ENCODE results near the gene FGD6. TPM values are rescaled to one million over a fixed set of nuclear protein-coding genes. Genes with fewer than 3 reads are reported as not detected.

The FGD6 gene
- total and polyA plus RNA-seq, 2 donors (not counting 1 experiment from before 2014, with no cell fraction given): 1.2 to 8.4 TPM

DNA sequence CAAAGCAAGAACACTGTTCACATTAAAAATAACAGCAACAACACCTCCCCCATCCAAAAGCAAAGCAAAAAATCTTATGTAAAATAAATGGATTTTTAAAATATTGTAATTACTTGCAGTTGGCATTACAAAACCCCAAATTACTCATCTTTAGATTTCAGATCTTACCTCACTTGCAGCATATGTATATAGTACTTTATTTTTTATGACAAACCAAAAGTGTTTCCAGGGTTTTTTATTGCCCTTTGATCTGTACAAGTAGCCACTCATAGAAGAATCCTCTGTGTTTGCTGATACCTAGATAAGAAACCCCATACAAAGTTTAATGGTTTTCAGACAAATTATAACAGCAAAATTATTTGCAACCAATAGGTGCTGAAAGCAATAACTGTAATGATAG lies 131.7 kb downstream of the FGD6 start:
- no peaks in the 10 kb centered on the region for H3K79me2 ChIP-seq (ENCODE audit: control insufficient read depth, insufficient read depth, low read length)
- DNase-seq (no peak), ATAC-seq (ENCODE audit: low read depth) (no peak)
- Mint-ChIP-seq H3K9me3 (ENCODE audit: insufficient read depth) (no peaks in the 10 kb centered on the region), H3K4me3 (no peak overlapping the region), H3K27ac (no peak overlapping the region), H3K27me3 (no peaks in the 10 kb centered on the region), H3K4me1 (peaks cover 11% of the 10 kb centered on the region)
- CTCF ChIA-PET: no interaction called here
- no peak overlapping the region for H3K4me2 ChIP-seq (replicated peaks; ENCODE audit: low read depth, low read length, poor library complexity, severe bottlenecking)
- no peak overlapping the region for H2AFZ ChIP-seq (ENCODE audit: insufficient read depth, low read depth, low read length, poor library complexity, severe bottlenecking)
- no peaks in the 10 kb centered on the region for H4K20me1 ChIP-seq (ENCODE audit: control insufficient read depth, insufficient read depth, low read length, poor library complexity, severe bottlenecking)
- H3K4me3 ChIP-seq (ENCODE audit: control extremely low read depth in 1 of 5, extremely low read depth in 1 of 5, insufficient read depth in 1 of 5, low read depth in 2 of 5, low read length in 4 of 5): no peak overlapping the region
- no peak overlapping the region for H3K27ac ChIP-seq (ENCODE audit: low read length in 2 of 2)
- TF ChIP-seq EZH2 (IDR thresholded peaks at IDR 0.05; ENCODE audit: borderline replicate concordance, insufficient read depth, low read depth, low read length, poor library complexity, severe bottlenecking): no peak
- TF ChIP-seq, protein P1, sequence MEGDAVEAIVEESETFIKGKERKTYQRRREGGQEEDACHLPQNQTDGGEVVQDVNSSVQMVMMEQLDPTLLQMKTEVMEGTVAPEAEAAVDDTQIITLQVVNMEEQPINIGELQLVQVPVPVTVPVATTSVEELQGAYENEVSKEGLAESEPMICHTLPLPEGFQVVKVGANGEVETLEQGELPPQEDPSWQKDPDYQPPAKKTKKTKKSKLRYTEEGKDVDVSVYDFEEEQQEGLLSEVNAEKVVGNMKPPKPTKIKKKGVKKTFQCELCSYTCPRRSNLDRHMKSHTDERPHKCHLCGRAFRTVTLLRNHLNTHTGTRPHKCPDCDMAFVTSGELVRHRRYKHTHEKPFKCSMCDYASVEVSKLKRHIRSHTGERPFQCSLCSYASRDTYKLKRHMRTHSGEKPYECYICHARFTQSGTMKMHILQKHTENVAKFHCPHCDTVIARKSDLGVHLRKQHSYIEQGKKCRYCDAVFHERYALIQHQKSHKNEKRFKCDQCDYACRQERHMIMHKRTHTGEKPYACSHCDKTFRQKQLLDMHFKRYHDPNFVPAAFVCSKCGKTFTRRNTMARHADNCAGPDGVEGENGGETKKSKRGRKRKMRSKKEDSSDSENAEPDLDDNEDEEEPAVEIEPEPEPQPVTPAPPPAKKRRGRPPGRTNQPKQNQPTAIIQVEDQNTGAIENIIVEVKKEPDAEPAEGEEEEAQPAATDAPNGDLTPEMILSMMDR (IDR thresholded peaks at IDR 0.05): no peak
- H3K36me3 ChIP-seq (replicated peaks in 1 of 2; ENCODE audit: control extremely low read depth in 1 of 2, control insufficient read depth in 1 of 2, extremely low read depth in 1 of 2, insufficient read depth in 2 of 2, low read length in 1 of 2): no peaks in the 10 kb centered on the region
- H3K27me3 ChIP-seq (replicated peaks in 1 of 4; ENCODE audit: control extremely low read depth in 1 of 4, control insufficient read depth in 3 of 4, insufficient read depth in 4 of 4, low read length in 3 of 4): no peaks in the 10 kb centered on the region
- intact Hi-C loops (cut with micrococcal nuclease): no loop called here
- no peaks in the 10 kb centered on the region for H3K9me3 ChIP-seq (ENCODE audit: control extremely low read depth in 1 of 3, control insufficient read depth in 2 of 3, insufficient read depth in 1 of 3, low read length in 2 of 3)
- POLR2A ChIA-PET: no interaction called here
- peaks cover 3 to 5% of the 10 kb centered on the region in 2 donors for H3K4me1 ChIP-seq (ENCODE audit: control insufficient read depth in 2 of 2, insufficient read depth in 2 of 2, low read length in 2 of 2)
- H3K9ac ChIP-seq (ENCODE audit: low read length): no peak overlapping the region

DNA sequence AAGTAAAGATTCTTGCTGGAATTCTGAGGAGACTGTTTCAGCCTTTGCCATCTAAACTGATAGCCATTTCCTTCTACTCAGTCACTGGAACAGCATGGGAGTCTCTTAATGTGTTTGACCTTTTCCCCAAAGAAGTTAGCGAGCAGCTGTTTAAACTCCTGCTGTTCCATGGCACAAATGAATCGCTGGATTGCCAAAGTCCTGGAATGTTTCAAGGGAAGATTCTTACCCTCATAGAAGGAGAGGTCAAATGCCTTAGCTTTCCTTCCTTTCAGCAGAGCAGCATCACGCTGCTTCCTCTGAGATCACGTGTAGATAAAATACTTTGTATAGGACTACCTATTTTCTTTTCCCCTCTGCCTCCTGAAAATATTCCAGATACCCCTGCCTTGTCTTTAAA lies 133.3 kb downstream of the FGD6 start:
- no peaks in the 10 kb centered on the region for H4K20me1 ChIP-seq (ENCODE audit: control insufficient read depth, insufficient read depth, low read length, poor library complexity, severe bottlenecking)
- TF ChIP-seq, protein P1 (IDR thresholded peaks at IDR 0.05): no peak
- TF ChIP-seq EZH2 (IDR thresholded peaks at IDR 0.05; ENCODE audit: borderline replicate concordance, insufficient read depth, low read depth, low read length, poor library complexity, severe bottlenecking): no peak
- Mint-ChIP-seq H3K27ac (no peak overlapping the region), H3K4me1 (peaks cover 11% of the 10 kb centered on the region), H3K27me3 (no peaks in the 10 kb centered on the region), H3K9me3 (ENCODE audit: insufficient read depth) (no peaks in the 10 kb centered on the region), H3K4me3 (no peak overlapping the region)
- H3K9ac ChIP-seq (ENCODE audit: low read length): no peak overlapping the region
- peaks cover 3 to 5% of the 10 kb centered on the region in 2 donors for H3K4me1 ChIP-seq (ENCODE audit: control insufficient read depth in 2 of 2, insufficient read depth in 2 of 2, low read length in 2 of 2)
- no peaks in the 10 kb centered on the region for H3K9me3 ChIP-seq (ENCODE audit: control extremely low read depth in 1 of 3, control insufficient read depth in 2 of 3, insufficient read depth in 1 of 3, low read length in 2 of 3)
- intact Hi-C loops (cut with micrococcal nuclease): no loop called here
- no peaks in the 10 kb centered on the region for H3K36me3 ChIP-seq (replicated peaks in 1 of 2; ENCODE audit: control extremely low read depth in 1 of 2, control insufficient read depth in 1 of 2, extremely low read depth in 1 of 2, insufficient read depth in 2 of 2, low read length in 1 of 2)
- ChIA-PET POLR2A (no interaction called here), CTCF (interaction anchor here (1.2 kb wide), 1 partner anchor 451 kb away, joined by 4 read pairs; no protein-coding TSS in a partner anchor)
- no peaks in the 10 kb centered on the region for H3K27me3 ChIP-seq (replicated peaks in 1 of 4; ENCODE audit: control extremely low read depth in 1 of 4, control insufficient read depth in 3 of 4, insufficient read depth in 4 of 4, low read length in 3 of 4)
- H3K79me2 ChIP-seq (ENCODE audit: control insufficient read depth, insufficient read depth, low read length): no peaks in the 10 kb centered on the region
- 69% methylated on average over 2 of the region's 4 CpGs for WGBS (ENCODE audit: insufficient coverage)
- no peak overlapping the region for H3K4me3 ChIP-seq (ENCODE audit: control extremely low read depth in 1 of 5, extremely low read depth in 1 of 5, insufficient read depth in 1 of 5, low read depth in 2 of 5, low read length in 4 of 5)
- ATAC-seq (ENCODE audit: low read depth) (no peak), DNase-seq (no peak)
- H2AFZ ChIP-seq (ENCODE audit: insufficient read depth, low read depth, low read length, poor library complexity, severe bottlenecking): no peak overlapping the region
- no peak overlapping the region for H3K27ac ChIP-seq (ENCODE audit: low read length in 2 of 2)
- H3K4me2 ChIP-seq (replicated peaks; ENCODE audit: low read depth, low read length, poor library complexity, severe bottlenecking): no peak overlapping the region
